ENCODE data around the gene NTM.

DNA sequence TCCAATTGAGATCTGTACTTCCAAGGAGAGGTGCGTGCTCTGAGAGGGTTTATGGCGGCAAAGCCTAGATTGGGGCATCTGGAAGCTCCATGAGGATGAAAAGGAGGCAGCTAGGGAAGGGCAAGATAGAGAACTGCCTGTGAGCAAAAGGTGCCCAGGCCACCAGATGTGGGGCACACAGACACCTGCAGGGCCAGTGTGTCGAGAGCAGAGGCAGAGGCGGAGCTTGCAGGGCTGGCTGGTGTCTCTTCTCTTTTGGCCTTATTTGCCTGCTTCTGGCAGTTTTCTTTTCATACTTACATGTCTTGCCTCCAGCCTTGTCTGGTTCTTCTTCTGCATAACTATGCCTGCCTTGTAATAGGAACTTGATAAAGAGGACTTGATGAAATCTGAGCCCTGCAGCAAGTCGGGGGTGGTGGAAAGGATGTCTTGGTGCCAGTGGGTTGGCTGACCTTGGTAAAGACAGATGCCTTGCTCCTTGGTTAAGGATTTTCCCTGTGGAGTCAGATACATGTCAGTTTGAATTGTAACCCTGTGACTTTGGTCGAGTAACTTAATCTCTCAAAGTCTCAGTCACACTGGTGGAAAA is 680.3 kb downstream of the NTM start:
- TF ChIP-seq, protein P1, sequence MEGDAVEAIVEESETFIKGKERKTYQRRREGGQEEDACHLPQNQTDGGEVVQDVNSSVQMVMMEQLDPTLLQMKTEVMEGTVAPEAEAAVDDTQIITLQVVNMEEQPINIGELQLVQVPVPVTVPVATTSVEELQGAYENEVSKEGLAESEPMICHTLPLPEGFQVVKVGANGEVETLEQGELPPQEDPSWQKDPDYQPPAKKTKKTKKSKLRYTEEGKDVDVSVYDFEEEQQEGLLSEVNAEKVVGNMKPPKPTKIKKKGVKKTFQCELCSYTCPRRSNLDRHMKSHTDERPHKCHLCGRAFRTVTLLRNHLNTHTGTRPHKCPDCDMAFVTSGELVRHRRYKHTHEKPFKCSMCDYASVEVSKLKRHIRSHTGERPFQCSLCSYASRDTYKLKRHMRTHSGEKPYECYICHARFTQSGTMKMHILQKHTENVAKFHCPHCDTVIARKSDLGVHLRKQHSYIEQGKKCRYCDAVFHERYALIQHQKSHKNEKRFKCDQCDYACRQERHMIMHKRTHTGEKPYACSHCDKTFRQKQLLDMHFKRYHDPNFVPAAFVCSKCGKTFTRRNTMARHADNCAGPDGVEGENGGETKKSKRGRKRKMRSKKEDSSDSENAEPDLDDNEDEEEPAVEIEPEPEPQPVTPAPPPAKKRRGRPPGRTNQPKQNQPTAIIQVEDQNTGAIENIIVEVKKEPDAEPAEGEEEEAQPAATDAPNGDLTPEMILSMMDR (IDR thresholded peaks at IDR 0.05) = no peak
- no peak for TF ChIP-seq ZFX (IDR thresholded peaks at IDR 0.05; ENCODE audit: borderline replicate concordance)
